GM20431 (cell line): ENCODE data around the gene PHC2.

ENCODE experiments used
- in situ Hi-C: fragments of 300-500 bp; cut with MseI, MboI; formaldehyde crosslinking; loops from one replicate; pipeline ENCODE4 v1.15.0; 2020; ENCODE audit warnings: low sequenced_read_pairs; ENCODE audit not compliant: unreplicated experiment

PHC2 gene

GRCh38 chr1:33339413-33339812 lies 91.5 kb downstream of the PHC2 start:
- in situ Hi-C loops, result no loop called here

- in situ Hi-C loops, result no loop called here
Observed at GRCh38 chr1:33338440-33339211, 92.3 kb downstream of the PHC2 start.

- in situ Hi-C loops, result no loop called here
Observed at GRCh38 chr1:33338048-33338439, 92.9 kb downstream of the PHC2 start.

- in situ Hi-C loops, result no loop called here
Observed at GRCh38 chr1:33337441-33337840, 93.5 kb downstream of the PHC2 start.

- in situ Hi-C loops, result no loop called here
Observed at GRCh38 chr1:33336580-33336979, 94.3 kb downstream of the PHC2 start.

GRCh38 chr1:33335020-33335419 lies 95.9 kb downstream of the PHC2 start:
- in situ Hi-C loops, result no loop called here

GRCh38 chr1:33334081-33334552 lies 96.8 kb downstream of the PHC2 start:
- in situ Hi-C loops, result no loop called here

GRCh38 chr1:33332881-33333280 lies 98.0 kb downstream of the PHC2 start:
- in situ Hi-C loops, result no loop called here

- in situ Hi-C loops, result no loop called here
Observed at GRCh38 chr1:33332357-33332789, 98.5 kb downstream of the PHC2 start.

- in situ Hi-C loops, result no loop called here
Observed at GRCh38 chr1:33331444-33332356, 99.2 kb downstream of the PHC2 start.

GRCh38 chr1:33330906-33331305 lies 100.0 kb downstream of the PHC2 start:
- in situ Hi-C loops, result no loop called here

GRCh38 chr1:33330361-33330890 lies 100.5 kb downstream of the PHC2 start:
- in situ Hi-C loops, result no loop called here

- in situ Hi-C loops, result no loop called here
Observed at GRCh38 chr1:33329600-33330305, 101.1 kb downstream of the PHC2 start.

- in situ Hi-C loops, result no loop called here
Observed at GRCh38 chr1:33328817-33329216, 102.1 kb downstream of the PHC2 start.

- in situ Hi-C loops, result no loop called here
Observed at GRCh38 chr1:33327587-33328325, 103.1 kb downstream of the PHC2 start.

GRCh38 chr1:33326785-33327184 lies 104.1 kb downstream of the PHC2 start:
- in situ Hi-C loops, result no loop called here

- in situ Hi-C loops, result no loop called here
Observed at GRCh38 chr1:33324677-33325575, 106.0 kb downstream of the PHC2 start.

- in situ Hi-C loops, result no loop called here
Observed at GRCh38 chr1:33323663-33324477, 107.0 kb downstream of the PHC2 start.
